Neuron (in vitro differentiated cells): ENCODE measurements around the gene CYTH1.
"Not testable (repeated sequence)": the region's sequence is repeated elsewhere in the genome, so short reads cannot be mapped to it uniquely, and the experiment has no call there.

Source experiments
- H2AFZ ChIP-seq: one replicate; pipeline ENCODE4 v1.6.1; 2013; ENCODE audit warnings: low read depth, mild to moderate bottlenecking, inconsistent platforms, low read length, moderate library complexity
- H3K27me3 ChIP-seq: one replicate; pipeline ENCODE4 v1.6.1; 2013; ENCODE audit warnings: low read length; ENCODE audit not compliant: insufficient read depth
- H3K36me3 ChIP-seq: one replicate; pipeline ENCODE4 v1.6.1; 2013; ENCODE audit warnings: low read length; ENCODE audit not compliant: insufficient read depth
- H3K4me1 ChIP-seq: one replicate; pipeline ENCODE4 v1.6.1; 2013; ENCODE audit warnings: low read length; ENCODE audit not compliant: insufficient read depth
- H3K4me3 ChIP-seq: 2 replicates; pipeline ENCODE4 v1.5.1; 2013; ENCODE audit warnings: mild to moderate bottlenecking, low read length, moderate library complexity
- H3K9me3 ChIP-seq: one replicate; pipeline ENCODE4 v1.6.1; 2013; ENCODE audit warnings: low read length

CYTH1 gene

GRCh38 chr17:78759203-78759968 lies 22.7 kb downstream of the CYTH1 start:
- Histone ChIP-seq H3K4me3 (no peak overlapping the region), H3K27me3 (no peaks in the 10 kb centered on the region), H3K36me3 (no peaks in the 10 kb centered on the region), H3K9me3 (no peaks in the 10 kb centered on the region), H3K4me1 (peaks cover 7% of the 10 kb centered on the region), H2AFZ (no peak overlapping the region)

DNA sequence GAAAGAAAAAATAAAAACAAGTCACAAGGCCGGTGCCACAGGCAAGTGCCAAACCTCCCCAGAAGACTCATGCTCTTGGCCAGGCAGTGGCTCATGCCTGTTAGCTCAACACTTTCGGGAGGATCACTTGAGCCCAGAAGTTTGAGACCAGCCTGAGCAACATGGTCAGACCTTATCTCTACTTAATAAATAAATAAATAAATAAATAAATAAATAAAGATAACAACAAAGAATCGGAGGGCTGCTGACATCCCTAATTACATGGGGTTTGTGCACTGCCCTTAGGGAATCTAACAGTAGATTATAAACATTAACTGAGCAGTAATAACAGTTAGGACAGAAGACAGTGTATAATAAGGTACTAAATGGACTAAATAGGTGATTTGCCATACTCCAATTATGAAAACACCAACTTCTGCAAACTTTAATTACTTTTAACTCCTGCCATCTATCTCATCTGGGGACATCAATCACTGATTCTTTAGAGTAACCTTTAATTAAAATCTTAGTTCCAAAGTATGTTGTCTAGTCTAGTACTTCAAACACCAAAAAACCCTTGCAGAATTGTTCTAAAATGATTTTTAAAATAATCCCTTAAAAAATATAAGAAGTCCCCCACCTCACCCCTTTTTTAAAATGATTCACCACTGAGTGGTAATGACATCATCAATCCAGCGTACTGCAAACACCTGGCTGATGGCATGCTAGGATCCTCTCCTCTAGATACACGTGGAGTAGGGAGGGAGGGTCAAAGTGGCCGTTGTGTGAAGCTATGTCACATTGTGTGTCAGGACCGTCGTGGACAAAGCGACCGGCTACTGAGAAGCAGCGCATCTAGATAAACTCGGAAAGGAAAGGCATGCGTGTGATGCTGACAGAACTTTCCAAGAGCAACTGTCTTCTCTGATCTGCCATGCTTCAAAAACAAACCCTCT lies 28.5 kb downstream of the CYTH1 start:
- H3K9me3 ChIP-seq, result no peaks in the 10 kb centered on the region
- no peak overlapping the region for H2AFZ ChIP-seq
- H3K4me3 ChIP-seq, result no peak overlapping the region
- H3K27me3 ChIP-seq, result no peaks in the 10 kb centered on the region
- no peaks in the 10 kb centered on the region for H3K36me3 ChIP-seq
- H3K4me1 ChIP-seq, result no peaks in the 10 kb centered on the region

GRCh38 chr17:78751447-78752161 lies 30.5 kb downstream of the CYTH1 start:
- H3K36me3 ChIP-seq, result no peaks in the 10 kb centered on the region
- no peaks in the 10 kb centered on the region for H3K4me1 ChIP-seq
- H3K27me3 ChIP-seq, result no peaks in the 10 kb centered on the region

GRCh38 chr17:78751000-78751399 lies 31.1 kb downstream of the CYTH1 start:
- H3K36me3 ChIP-seq, H3K27me3 ChIP-seq, H3K9me3 ChIP-seq, H3K4me1 ChIP-seq, H2AFZ ChIP-seq, H3K4me3 ChIP-seq: not testable (repeated sequence)

More at GRCh38 chr17:78751447-78752161, 30.5 kb downstream of the CYTH1 start:
- H3K4me3 ChIP-seq, result no peak overlapping the region
- H2AFZ ChIP-seq, result no peak overlapping the region
- no peaks in the 10 kb centered on the region for H3K9me3 ChIP-seq

DNA sequence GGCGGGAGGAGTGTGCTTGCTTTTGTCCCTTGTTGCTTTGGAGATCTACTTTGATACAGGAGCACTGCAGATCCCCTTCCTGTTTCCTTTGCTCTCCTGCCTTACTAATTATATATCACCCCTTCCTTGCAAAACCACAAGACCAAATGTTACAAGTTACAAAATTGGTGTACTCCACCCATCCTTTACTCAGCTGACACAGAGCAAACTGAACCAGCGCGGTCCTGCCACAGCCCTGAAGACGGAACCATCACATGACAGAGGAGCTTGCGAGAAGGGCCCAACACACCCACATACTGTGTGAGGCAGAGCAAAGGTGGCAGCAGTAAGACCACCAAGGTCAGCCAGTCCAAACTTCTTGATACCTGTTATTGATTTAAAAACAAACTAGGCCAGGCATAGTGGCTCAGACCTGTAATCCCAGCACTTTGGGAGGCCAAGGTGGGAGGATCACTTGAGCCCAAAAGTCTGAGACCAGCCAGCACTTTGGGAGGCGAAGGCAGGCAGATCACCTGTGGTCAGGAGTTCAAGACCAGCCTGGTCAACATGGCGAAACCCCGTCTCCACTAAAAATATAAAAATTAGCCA lies 33.2 kb downstream of the CYTH1 start:
- H3K4me1 ChIP-seq, result no peaks in the 10 kb centered on the region
- no peaks in the 10 kb centered on the region for H3K9me3 ChIP-seq
- H3K27me3 ChIP-seq, result no peaks in the 10 kb centered on the region
- H3K4me3 ChIP-seq, result no peak overlapping the region
- no peaks in the 10 kb centered on the region for H3K36me3 ChIP-seq
- H2AFZ ChIP-seq, result no peak overlapping the region

DNA sequence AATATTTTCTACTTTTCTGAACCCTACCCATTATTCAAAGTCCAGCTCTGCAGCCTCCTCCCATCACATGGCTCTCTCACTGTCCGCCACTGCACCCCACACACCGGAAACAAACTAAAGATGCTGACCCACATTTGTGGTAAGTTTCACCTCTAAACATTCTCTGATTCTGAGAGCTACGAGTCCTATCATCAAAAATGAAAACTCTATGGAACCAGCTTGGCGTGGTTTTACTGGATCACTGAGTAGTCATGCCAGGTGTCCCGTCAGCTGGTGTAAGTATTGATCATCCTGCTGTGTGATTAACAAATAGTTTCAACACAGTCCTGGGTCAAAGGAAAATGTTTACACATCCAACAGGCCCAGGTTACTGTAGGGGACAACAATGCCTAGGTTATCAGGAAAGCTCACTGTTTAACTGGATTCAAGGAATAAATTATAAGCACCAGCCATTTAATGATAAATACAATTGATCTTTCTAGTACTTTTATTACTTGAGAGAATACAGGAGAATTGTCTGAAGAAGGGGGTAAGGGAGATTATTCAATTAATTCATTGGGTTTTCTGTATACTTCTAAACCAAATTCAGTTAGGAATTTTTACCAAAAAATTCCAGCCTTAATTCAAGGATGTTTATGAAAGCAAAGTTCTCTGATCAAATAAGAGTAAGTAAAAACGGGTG lies 33.9 kb downstream of the CYTH1 start:
- Histone ChIP-seq H3K9me3 (no peaks in the 10 kb centered on the region), H3K27me3 (no peaks in the 10 kb centered on the region), H3K36me3 (no peaks in the 10 kb centered on the region), H3K4me1 (no peaks in the 10 kb centered on the region), H2AFZ (no peak overlapping the region), H3K4me3 (no peak overlapping the region)

DNA sequence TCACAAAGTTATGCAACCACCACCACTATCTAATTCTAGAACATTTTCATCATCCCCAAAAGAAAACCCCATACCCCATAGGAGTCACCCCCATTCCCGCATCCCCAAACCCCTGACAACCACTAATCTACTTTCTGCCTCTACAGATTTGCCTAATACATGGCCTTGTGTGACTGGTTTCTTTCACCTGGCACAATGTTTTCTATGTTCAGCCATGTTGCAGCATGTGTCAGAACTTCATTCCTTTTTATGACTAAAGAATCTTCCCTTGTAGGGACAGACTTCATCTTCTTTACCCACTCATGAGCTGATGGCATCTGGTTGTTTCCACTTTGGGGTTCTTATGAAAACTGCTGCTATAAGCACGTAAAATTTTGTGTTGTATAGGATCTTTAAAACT lies 34.6 kb downstream of the CYTH1 start:
- Histone ChIP-seq H3K4me3 (no peak overlapping the region), H3K27me3 (no peaks in the 10 kb centered on the region), H3K36me3 (no peaks in the 10 kb centered on the region), H3K9me3 (no peaks in the 10 kb centered on the region), H2AFZ (no peak overlapping the region), H3K4me1 (no peaks in the 10 kb centered on the region)

GRCh38 chr17:78746949-78747269 lies 35.2 kb downstream of the CYTH1 start:
- Histone ChIP-seq H2AFZ (no peak overlapping the region), H3K27me3 (no peaks in the 10 kb centered on the region), H3K4me1 (no peaks in the 10 kb centered on the region), H3K36me3 (no peaks in the 10 kb centered on the region), H3K4me3 (no peak overlapping the region), H3K9me3 (no peaks in the 10 kb centered on the region)

GRCh38 chr17:78746263-78746948 lies 35.7 kb downstream of the CYTH1 start:
- Histone ChIP-seq H3K4me3 (no peak overlapping the region), H3K27me3 (no peaks in the 10 kb centered on the region), H3K4me1 (no peaks in the 10 kb centered on the region), H3K36me3 (no peaks in the 10 kb centered on the region), H2AFZ (no peak overlapping the region), H3K9me3 (no peaks in the 10 kb centered on the region)

- no peak overlapping the region for H2AFZ ChIP-seq
- H3K4me1 ChIP-seq, result no peaks in the 10 kb centered on the region
- H3K27me3 ChIP-seq, result no peaks in the 10 kb centered on the region
- no peak overlapping the region for H3K4me3 ChIP-seq
- H3K36me3 ChIP-seq, result no peaks in the 10 kb centered on the region
- no peaks in the 10 kb centered on the region for H3K9me3 ChIP-seq
Measured at GRCh38 chr17:78745407-78746088, 36.5 kb downstream of the CYTH1 start.

DNA sequence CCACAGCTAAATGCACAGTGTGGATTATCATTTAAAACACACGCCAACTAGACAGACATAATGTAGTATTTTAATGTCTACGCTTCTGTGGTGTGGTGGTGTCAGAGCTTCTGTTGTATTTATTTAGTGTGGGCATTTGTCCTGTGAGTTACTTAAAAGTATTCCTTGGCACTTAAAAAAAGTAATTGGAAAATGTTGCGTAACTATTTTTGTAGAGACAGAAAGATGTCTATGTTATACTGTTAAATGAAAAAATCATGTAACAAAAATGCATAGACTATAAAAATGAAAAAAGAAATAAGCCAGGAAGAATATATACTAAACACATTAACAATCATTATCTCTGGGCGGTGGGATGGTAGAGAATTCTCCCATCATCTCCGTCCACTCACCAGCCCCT lies 39.2 kb downstream of the CYTH1 start:
- H3K4me3 ChIP-seq, result no peak overlapping the region
- no peaks in the 10 kb centered on the region for H3K9me3 ChIP-seq
- H2AFZ ChIP-seq, result no peak overlapping the region
- no peaks in the 10 kb centered on the region for H3K4me1 ChIP-seq
- no peaks in the 10 kb centered on the region for H3K36me3 ChIP-seq
- H3K27me3 ChIP-seq, result no peaks in the 10 kb centered on the region
